ENCODE data around the gene RPUSD1.

The RPUSD1 gene

DNA sequence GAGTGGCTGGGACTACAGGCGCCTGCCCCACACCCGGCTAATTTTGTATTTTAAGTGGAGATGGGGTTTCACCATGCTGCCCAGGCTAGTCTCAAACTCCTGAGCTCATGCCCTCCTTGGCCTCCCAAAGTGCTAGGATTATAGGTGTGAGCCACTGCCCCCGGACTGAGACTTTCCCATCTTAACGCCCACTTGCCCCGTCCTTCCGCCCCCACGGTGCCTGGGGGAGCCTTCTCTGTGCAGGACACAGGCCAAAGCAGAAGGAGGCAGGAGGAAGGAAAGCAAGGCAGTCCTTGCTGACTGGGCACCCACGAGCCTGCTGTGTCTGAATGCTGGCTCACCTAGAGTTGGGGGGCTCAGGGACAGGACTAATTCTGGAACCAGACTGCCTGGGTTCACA, 30.0 kb upstream of the RPUSD1 start:
- no peak for DNase-seq

DNA sequence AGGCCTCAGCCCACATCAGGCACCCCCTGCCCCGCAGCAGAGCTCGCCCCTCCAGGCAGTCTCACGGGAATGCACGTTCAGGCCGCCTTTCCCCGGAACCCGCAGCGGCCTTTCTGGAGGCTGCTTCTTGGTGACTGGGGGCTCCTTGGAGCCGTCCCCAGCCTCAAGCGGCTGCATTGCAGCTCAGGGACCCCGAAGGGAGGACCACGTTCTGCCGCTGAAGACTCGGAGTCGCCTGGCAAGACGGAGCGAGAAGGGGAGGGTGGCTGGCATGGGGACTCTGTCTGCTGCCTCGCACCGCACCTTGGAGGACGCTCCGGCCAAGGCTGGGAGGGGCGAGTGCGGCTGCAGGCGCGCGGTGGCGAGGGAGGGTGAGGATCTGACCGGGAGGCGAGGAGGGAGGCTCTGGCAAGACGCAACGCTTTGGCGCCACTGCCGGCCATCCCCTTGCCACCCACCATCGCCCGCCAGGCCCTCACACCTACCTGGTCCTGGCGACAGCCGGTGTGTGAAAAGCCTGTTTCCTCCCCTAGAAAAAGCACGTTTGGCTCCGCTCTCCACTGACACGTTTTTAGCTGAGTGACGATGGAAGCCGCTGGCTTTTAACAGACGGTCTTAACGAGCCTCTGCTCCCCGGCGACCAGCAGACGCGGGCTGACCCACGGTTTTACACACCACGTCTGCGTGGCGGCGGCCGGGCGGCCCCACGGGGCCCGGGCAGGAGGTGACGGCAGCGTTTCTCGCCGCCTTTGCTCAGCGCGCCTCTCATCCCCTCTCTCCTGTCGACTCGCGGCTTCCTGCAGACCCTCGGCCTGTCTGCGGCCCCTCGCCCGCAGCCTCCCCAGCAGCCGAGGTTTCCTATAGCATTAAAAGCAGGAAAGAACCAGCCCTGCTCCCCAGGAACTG, 29.1 kb upstream of the RPUSD1 start:
- no peak for DNase-seq

DNA sequence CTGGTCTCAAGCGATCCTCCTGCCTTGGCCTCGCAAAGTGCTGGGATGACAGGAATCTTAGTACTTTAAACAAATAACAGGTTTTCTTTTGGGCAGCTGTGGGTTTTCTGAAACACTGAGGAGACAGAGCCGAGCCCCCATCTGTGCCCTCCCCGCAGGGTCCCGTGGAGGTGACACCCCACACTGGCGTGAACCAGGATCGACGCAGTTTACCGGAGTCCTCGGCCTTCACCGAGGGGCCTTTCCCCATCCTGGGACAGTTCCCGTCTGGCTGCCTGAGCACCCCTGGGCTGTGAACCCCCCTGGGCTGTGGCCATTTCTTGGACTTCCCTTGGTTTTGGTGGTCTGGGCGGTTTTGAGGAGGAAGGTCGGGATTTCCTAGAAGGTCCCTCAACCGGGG, 27.7 kb upstream of the RPUSD1 start:
- DNase-seq: no peak

DNA sequence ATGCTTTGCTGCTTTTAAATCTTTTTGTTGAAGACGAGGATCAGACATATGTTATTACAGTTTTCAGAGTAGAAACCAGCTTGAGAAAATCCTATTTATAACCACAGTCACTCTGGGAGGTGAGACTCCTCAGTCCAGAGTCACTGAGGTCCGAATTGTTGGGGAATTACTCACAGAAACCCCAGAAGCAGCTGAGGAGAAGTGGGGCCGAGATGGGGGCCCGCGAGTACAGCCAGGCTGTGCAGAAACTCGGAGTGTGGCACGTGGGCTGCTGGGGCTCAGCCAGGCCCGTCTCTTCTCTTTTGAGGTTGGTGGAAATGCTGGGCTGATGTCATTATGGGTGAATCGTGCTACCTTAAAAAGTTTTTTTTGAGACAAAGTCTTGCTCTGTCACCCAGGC, 26.8 kb upstream of the RPUSD1 start:
- DNase-seq: no peak

DNA sequence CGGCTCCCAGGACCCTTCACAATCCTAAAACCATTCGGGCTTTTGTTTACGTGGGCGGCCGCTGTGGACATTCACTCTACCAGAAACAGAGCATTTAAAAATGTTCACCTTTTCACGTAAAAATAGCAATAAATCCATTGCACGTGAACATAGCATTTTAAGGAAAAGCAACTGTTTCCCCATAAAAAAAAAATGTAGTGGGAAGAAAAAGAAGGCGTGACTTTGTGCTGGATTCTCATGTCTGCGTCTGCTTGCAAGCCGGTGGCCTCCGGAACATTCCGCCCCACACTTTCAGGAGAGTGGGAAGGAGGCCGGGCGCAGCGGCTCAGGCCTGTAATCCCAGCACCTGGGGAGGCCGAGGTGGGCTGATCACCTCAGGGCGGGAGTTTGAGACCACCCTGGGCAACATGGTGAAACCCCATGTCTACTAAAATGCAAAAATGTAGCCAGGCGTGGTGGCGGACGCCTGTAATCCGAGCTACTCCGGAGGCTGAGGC, 25.8 kb upstream of the RPUSD1 start:
- no peak for DNase-seq

DNA sequence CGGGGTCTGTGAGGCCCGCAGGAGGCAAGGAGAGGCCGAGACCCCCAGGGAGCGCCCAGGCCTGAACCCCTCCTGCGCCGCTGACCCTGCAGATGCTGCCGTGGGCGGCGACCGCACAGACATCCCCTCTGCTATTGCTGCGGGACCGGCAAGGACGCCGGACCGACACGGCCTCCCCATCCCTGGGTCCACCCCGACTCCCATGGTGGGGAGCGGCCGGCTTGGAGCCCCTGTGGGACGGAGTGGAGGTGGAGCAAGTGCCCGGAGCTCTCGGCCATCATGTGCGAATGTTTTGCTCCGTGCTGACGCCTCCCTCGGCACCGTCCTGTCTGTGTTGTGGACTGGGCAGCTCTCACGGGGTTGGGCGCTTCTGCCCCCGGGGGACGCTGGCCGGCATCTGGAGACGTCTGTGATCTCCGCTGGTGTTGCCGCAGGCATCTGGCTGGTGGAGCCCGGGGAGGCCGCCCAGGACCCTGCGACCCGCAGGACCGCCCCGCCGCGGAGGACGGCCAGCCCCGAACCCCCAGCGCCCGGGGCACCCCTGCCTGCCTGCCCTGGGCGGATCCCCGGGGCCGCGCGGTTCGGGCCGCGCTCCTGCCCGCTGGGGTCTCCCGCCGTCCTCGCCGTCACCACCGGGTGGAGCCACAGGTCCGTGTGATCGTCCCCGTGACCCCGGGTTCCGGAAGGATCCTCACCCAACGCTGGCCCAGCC, 25.2 kb upstream of the RPUSD1 start:
- peak; percentile 20 to 33 for DNase-seq

DNA sequence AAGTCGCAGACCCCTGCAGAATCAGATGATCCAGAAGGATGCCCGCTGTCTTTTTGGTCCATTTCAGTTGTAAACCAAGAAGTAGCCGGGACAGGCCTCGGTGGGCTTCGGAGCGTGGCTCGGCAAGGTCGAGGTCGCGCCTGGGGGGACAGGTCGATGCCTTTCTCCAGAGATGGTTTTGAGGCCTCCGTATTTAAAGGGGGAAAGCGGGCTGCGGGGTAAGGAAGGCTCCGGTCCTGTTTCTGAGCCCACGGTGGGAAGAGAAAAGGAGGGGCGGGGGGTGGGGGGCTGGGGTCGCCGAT, 19.9 kb upstream of the RPUSD1 start:
- DNase-seq: no peak

DNA sequence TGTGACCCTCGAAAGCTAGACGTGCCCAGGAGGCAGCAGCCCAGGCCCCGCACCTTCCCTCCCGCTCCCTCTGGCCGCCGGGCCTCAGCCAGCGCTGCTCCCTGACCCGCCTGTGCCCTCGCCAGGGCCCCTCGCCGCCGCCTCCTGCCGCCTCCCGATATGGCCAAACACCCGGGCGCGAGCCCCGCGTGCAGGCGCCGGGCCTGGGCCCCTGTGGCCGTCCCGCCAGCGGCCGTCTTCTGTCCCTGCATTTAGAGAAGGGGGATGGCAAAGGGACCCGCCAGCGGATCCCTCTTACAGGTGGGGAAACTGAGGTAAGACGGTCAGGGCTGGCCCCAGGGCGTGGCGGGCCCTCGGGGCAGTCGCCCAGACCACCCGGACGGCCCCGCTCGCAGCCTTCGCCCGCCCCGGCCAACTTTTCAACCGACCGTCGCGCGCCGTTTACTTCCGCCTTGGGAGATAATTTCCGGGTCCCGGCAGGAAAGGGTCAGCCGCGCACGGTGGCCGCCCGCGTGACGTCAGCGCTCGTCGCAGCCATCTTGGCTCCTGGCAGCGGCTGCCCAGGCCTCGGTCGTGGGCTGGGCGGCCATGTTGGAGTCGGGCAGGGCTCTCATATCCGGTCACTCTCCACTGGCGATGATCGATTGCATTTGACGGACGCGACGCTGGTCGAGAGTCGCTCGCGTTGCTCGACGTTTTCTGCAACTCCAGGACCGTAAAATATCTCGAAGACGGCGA, 19.3 kb upstream of the RPUSD1 start:
- DNase-seq: peak; percentile 84 to 89

DNA sequence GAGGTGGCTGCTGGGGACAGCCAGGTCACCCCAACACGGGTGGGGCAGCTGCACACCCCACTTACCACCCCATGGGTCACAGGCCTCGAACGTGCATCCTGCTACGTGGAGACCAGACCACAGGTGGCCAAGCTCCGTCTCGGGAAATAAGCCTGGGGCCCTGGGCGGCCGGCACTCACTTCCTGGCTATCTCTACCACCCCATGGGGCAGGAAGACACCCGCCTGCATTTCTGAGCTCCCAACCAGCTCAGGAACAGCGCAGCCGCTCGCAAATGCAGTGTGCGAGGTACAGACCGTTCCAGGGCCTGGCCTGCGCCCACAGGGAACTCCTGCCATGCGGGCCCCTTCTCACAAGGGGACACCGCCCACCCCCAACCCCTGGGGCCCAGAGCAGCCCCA, 17.3 kb upstream of the RPUSD1 start:
- DNase-seq: no peak

DNA sequence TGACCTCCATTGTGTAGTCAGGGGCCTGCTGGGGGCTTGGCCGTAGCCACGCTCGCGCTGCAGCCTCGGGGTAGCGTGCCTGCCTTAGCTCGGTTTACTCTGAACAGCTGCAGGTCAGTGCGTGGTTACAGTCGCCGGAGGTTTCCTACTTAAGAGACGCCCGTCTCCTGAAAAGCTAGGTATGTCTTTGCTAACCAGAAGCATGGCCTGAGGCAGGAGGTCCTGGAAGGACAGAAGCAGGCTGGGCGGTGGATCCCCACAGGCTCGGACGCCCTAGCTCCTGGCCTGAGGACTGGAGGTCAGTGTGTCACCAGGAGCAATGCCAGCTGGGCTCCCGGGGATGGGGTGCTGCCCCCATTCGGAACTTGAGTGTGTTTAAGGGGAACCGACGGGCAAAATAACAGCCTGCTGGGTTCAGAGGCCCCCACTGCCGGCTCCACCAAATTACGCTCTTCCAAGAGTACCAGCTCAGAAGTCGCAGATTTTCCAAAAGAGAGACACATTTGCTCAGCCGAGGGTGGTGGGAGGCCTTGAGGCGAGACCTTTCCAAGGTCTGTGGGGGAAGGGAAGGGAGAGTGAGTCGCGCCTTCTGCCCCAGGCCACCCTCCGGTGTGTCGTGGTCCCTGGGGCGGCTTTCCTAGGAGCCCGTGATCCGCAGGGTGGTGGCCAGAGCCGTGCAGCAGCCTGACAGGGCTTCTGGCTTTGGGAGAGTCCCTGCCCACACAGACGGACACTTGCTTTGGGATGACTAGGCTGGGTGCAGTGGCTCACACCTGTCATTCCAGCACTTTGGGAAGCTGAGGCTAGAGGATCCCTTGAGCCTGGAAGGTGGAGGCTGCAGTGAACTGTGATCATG, 16.2 kb upstream of the RPUSD1 start:
- no peak for DNase-seq

DNA sequence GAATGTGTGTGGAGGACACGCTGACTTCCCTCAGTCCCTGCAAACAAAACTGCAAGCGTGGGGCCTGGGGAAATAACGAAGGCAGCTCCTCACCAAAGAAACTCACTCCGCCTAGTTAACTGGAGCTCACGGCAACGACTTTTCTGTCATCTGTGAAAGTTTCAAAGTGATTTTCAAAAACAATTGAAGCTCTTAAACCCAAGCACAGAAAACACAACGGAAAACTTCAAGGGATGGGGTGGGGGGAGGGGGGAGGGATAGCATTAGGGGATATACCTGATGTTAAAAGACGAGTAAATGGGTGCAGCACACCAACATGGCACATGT, 15.5 kb upstream of the RPUSD1 start:
- no peak for DNase-seq

DNA sequence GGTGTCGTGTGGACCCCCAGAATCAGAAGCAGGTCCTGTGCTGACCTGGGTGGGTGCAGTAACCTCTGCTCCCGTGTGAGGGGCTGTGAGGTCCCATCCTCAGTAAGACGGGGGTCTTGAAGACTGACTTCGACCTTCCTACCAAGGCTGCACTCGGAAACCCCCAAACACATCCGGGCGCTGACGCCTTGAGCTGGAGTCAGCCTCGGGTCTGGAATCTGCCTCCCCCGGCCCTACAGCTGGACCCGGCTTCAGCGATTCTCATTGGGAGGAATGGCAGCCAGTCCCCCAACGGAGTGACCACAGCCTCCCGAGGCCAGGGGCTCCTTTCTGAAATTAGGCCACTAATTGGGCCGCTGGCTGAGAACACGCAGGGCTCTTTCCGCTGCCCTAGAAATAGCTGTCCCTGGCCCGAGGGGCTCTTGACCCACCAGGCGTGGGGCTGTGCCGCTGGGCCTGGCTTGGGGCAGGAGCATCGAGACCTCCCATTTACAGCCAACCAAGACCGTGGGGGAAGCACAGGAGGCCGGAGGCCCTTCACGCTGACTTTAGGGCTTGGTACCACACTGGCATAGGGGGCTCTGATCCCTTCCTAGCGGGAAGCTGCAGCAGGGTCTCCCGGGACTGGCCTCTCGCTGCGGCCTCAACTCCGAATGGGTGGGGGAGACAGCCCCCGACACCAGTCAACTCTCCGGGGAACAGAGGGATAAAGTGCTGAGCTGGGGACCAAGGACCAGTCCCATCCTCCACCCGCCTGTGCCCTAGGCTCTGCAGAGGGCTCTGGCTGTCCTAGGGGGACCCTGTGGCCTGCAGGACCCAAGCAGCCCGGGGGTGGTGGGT, 15.0 kb upstream of the RPUSD1 start:
- DNase-seq: no peak

DNA sequence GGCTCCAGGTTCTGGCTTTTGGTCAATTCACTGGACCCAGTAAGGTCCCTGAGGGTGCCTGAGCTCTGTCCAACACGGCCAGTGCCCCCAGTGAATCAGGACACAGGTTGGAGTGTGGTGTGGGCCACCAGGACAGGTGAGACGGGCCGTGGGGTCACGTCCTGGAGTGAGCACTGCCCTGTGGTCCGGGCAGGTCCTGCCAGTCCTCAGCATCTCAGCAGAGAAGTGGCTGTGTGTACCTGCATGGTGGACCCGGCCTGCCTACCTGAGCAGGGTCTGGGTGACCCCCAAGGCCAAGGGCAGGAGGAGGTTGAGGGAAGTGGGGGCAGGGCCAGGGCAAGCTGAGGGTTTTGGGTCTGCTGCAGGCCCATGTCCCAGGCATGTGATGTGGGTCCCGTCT, 14.3 kb upstream of the RPUSD1 start:
- no peak for DNase-seq

DNA sequence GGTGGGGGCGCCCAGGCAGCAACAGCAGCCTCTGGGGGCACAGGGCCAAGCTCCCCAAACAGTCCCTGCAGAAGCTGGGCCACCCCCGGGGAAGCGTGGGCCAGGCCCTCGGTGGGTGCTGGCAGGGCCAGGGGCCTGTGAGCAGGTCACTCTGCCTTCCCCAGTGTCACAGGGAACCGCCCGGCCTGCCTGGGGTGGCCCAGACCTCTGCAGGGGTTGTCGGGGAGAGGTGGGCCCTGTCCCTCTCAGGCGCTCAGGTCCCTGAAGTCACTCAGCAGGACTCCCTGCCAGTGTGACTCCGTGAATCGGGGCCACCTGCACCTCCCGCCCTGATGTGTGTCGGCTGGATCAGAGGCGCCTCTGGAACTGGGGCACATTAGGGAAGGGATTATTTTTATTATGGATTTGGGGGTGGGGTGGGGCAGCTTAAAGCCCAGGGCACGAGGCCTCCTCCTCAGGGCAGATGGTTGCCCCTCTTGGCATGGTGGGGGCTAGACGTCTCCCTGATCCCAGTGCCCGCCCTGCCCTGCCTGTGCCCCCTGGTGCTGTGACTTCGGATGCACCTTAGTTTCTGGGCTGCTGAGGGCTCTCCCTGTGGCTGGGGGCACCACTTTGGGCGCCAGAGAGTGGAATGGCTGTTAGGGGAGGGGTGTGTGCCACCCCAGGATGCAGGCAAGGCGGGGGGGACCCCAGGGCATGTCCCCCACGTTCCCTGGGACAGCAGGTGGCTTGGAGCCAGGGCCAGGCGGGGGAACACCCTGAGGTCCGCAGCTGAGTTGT, 13.6 kb upstream of the RPUSD1 start:
- DNase-seq: no peak

DNA sequence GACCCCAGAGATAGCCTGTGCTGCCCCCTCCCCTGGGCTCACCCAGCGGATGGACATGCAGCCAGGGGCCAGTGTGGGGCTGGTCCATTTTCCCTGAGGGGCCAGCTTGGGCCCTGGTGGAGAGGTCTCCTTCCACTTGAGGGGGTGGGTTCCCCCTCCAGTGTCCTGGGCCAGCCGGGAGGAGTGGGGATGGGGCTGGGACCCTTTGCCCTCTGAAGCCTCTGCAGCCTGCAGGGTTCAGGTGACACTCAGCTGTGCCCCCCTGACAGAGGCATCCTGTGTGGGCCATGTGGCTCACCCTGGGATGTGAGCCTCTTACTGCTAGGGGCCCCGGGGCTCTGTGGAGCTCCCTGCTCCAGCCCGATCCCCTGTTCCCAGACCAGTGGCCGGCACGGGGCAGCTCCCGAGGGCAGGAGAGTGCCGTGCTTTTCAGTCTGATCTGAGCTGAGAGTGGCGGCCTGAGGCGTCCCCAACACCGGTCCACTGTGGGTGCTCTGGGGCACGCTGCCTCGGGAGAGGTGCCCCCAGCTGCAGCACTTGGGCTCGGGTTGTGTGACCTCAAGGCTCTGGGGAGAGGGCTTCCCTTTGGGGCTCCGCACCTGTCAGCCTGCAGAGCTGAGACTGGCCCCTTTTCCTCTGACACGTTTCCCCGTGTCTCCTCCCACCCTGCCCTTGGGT, 12.8 kb upstream of the RPUSD1 start:
- no peak for DNase-seq

DNA sequence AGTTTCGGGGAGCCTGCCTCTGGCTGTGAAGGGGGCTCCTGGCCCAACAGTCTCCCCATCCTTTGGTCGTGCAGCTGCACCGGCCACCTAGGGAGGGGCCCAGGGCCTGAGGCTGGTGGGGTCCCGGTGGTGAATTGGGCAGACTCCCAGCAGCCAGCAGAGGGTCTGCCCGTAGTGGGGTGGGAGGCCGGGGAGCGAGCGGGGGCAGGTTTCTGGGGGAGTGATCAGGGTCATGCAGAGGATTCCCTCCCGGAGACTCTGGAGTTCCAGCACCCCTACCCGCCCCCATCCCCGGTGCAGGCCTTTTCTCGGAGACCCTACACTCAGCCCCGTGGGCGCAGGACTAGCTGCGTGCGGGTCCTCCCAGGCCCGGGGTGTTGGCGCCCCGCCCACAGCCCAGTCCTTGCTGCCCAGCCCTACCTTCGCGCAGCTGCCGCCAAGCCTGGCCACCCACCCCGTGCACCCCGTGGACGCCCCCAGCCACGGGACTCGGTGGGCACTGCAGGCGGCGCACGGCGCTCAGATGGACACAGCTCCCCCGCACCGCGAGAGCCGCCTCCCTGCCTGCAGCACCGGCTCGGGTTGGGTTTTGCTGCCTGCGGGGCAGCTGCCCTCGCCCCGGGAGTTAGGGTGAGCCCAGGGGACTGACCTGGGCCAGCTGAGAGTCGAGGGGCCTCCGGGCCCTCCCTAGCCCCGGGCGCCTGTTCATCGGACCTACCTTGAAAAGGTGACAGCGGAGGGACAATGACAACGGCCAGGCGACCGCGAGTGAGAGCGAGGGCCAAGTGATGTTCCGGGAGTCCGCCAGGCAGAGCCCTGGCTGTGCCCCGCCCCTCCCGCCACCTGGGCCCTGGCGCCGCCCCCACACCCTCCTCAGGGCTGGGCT, 12.0 kb upstream of the RPUSD1 start, which contains the start of gene GNG13:
Gene GNG13 (minus strand): TSS at position 787 of the 886 bp plus-strand sequence. CDS start 1,657 bp downstream, outside the sequence.
- no peak for DNase-seq

DNA sequence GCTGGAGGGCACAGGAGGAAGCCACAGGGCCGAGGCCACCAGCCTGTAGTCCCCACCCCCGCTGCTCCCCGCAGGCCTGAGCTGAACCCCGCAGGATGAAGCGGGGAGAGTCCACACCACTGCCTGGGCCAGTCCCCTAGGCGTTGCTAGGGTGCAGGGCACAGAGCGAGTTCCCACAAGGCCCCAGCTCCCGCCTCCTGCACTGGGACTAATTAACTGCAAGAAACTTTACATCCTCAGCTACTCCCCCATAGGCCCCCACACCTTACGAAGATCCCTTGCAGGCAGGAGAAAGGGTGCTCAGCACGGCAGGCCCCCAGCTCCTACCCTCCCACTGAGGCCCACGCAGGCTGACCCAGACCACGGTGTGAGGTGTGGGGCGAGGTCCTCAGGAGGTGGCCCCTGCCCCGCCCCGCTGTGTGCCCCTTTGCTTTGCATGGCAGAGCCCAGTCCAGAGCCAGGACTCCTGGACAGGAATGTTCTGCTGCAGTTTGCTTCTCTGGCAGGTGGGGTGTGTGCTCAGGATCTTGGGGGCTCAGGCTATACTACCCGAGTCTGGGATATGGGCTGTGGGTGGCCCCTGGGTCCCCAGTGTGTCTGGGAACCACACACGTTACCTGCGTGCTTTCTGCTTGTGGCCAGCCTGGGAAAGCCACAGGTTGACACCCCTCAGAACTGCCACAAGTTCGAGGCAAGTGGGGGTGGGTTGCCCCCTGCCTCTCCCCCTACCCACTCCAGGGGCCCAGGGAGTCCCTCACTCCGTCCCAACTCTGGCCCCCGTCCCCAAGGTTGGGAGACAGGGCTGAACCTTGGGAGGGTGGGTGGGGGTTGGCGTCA, 11.1 kb upstream of the RPUSD1 start:
- DNase-seq: no peak

DNA sequence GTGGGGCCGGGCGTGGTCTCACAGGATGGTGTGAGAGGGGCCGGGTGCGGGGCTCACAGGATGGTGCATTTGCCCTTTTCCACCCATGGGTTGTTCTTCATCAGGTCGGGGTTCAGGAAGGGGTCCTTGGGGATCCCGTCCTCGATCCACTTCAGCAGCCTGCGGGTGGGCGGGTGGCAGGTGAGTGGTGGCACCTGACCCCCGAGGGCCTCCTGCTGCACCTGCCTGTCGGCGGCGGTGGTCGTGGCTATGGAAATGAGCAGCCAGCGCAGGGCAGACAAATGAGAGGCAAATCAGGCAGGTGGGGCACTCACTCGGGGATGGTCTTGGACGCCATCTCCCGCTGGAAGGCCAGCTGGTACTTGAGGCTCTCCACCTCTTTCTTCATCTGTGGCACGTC, 10.5 kb upstream of the RPUSD1 start:
- no peak for DNase-seq

Measured in CD4-positive, alpha-beta T cell treated with Interleukin-4 for 1 hour (primary cell).